ENCODE data around the gene GLI3. TPM values are rescaled to one million over a fixed set of nuclear protein-coding genes. Genes with fewer than 3 reads are reported as not detected.

The GLI3 gene
- total and polyA plus RNA-seq, 2 of the 8 experiments (the other 6 are each of a cell fraction or from before 2014, with no cell fraction given) = 8.0 to 31.1 TPM

- TF ChIP-seq SIX5 (IDR thresholded peaks at IDR 0.05; ENCODE audit: low read depth, low read length) (no peak), TAF7 (optimal IDR thresholded peaks at IDR 0.05; ENCODE audit: borderline replicate concordance, low read depth, low read length) (no peak), CTCF (IDR thresholded peaks at IDR 0.05; ENCODE audit: control extremely low read depth in 1 of 3, insufficient read depth in 1 of 3, low read depth in 1 of 3, low read length in 3 of 3) (peak; percentile 57 to 89 (median 76)), YY1 (IDR thresholded peaks at IDR 0.05; ENCODE audit: low read depth, low read length) (no peak)
Observed at GRCh38 chr7:42014625-42015618, 222.1 kb downstream of the GLI3 start (continued).
